Activated T-cell treated with anti-CD3 and anti-CD28 coated beads, Interleukin-2, amount 50 U/mL, for 72 hours (primary cell): ENCODE results near the gene ITFG1. TPM values are rescaled to one million over a fixed set of nuclear protein-coding genes. Genes with fewer than 3 reads are reported as not detected.
"Not testable (repeated sequence)": the region's sequence is repeated elsewhere in the genome, so short reads cannot be mapped to it uniquely, and the experiment has no call there.

Experiments used
- ATAC-seq, 2 donors: fragments of 150-1000 bp; cut with Tn5 transposase; replicated peaks in 1 of 2; 2 replicates each; pipeline ENCODE4 v1.10.0; 2021; ENCODE audit warnings: moderate library complexity in 2 of 2, mild to moderate bottlenecking in 1 of 2
- DNase-seq, 2 donors: peaks; one replicate each; pipeline ENCODE4 v3.0.0; 2021 to 2022; ENCODE audit warnings: mixed read lengths in 1 of 2
- H3K27ac Mint-ChIP-seq: one replicate; pipeline ENCODE4 v1.8.0; 2022; ENCODE audit warnings: mild to moderate bottlenecking, moderate library complexity, mixed read lengths
- H3K27me3 Mint-ChIP-seq: one replicate; pipeline ENCODE4 v1.8.0; 2022; ENCODE audit warnings: low read depth, mixed read lengths
- H3K36me3 Mint-ChIP-seq, 2 donors: one replicate each; pipeline ENCODE4 v1.8.0; 2022; ENCODE audit warnings: mixed read lengths in 2 of 2, mild to moderate bottlenecking in 1 of 2; ENCODE audit not compliant: insufficient read depth in 2 of 2
- H3K4me1 Mint-ChIP-seq: one replicate; pipeline ENCODE4 v1.8.0; 2022; ENCODE audit warnings: low read depth, mixed read lengths
- H3K4me3 Mint-ChIP-seq, 2 donors: one replicate each; pipeline ENCODE4 v1.8.0; 2022; ENCODE audit warnings: mild to moderate bottlenecking in 2 of 2, mixed read lengths in 2 of 2, moderate library complexity in 2 of 2
- H3K9me3 Mint-ChIP-seq, 2 donors: one replicate each; pipeline ENCODE4 v1.8.0; 2022; ENCODE audit warnings: mixed read lengths in 2 of 2
- total RNA-seq, 2 donors: library from RNA; stranded (reverse); gene quantifications; one replicate each; pipeline ENCODE4 v1.2.3, GENCODE V29; 2022

ITFG1 gene
- total RNA-seq, 2 donors from 2014 or later: 23.4 to 27.3 TPM

DNA sequence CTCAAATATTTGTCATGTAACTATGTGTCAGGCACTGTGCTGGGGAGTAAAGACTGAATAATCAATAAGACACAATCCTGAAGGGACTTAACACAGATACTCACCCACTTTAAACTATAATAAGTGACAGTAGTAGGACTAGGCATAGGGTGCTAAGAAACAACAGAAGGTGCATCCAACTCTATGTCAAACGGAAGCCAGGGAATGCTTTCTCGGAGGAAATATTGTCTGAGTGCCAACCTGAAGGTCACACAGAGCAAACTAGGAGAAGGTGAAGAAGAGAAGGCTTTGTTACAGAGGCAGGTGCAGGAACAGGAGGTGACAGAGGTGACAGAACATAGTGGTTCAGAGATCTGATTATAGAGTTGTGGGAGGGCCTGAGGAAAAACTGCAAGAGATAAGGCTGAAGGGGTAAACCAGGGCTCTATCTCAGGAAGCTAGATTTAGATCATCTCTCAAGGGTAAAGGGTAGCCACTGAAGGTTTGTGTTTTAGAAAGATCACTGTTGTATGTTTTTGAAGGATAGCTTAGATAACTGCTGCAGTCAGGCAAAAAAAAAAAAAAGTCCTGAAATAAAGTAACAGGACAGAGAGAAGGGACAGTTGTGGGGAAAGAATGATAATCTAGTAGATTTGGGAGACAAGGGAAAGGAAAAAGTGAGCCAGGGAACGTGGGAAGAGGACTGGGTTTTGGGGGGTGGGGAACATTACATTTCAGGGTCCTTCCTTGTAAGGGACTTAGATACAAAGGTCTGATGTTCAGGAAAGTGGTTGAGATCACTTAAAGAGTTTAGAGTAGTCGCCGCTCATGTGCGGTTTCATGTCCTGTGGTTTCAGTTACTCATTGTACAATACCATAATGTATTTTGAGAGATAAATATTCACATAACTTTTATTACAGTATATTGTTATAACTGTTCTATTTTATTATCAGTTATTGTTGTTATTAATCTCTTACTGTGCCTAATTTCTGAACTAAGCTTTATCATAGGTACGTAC is 231.5 kb downstream of the ITFG1 start:
- Mint-ChIP-seq H3K4me3 (no peak overlapping the region), H3K4me1 (no peaks in the 10 kb centered on the region), H3K9me3 (peaks cover 0 to under 1% of the 10 kb centered on the region in 2 donors), H3K27me3 (no peaks in the 10 kb centered on the region), H3K36me3 (peaks cover 3 to 14% of the 10 kb centered on the region in 2 donors), H3K27ac (peak overlapping the region; percentile 56)
- no peak for ATAC-seq
- no peak for DNase-seq

DNA sequence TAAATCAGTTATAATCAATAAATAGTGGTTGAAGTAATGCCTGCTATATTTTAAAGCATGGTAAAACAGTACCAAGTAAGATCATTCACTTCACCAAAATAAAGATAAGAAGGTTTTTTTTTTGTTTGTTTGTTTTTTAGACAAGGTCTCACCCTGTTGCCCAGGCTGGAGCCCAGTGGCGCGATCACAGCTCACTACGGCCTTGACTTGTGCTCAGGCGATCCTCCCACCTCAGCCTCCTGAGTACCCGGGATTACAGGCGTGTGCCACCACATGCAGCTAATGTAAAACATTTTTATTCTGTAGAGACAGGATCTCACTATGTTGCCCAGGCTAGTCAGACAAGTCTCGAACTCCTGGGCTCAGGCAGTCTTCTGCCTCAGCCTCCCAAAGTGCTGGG is 232.6 kb downstream of the ITFG1 start:
- H3K27ac Mint-ChIP-seq: no peak overlapping the region
- ATAC-seq: no peak

DNA sequence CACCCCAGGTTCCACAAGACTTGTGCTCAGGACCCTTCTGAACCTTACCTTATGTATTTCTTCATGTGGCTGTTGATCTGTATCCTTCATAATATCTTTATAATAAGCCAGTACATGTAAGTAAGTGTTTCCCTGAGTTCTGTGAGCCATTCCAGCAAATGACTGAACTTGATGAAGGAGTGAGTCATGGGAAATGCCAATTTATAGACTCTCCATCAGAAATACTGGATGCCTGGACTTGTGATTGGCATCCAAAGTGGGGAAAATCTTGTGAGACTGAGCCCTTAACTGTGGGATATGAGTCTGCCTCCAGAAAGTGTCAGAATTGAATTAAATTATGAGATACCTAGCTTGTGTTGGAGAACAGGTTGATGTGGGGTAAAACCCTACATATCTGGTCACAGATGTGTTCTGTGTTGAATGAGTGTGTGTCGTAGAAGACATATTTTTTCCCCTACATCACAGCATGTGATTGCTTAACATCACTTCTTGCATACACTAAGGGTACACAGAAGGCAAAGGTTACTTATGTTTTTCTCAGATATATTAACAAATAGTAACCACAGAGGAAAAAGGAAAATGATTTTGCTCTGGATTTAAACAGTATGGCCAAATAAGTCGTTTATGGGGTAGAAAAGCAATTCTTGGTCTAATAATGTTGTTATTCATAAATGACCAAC is 247.0 kb downstream of the ITFG1 start:
- ATAC-seq (no peak), DNase-seq (no peak)
- Mint-ChIP-seq H3K36me3 (peaks cover 2 to 12% of the 10 kb centered on the region in 2 donors), H3K4me3 (no peak overlapping the region), H3K27ac (no peak overlapping the region), H3K27me3 (no peaks in the 10 kb centered on the region), H3K9me3 (no peaks in the 10 kb centered on the region), H3K4me1 (no peaks in the 10 kb centered on the region)

More for the DNA sequence above, 232.6 kb downstream of the ITFG1 start:
- no peak overlapping the region for H3K4me3 Mint-ChIP-seq
- no peaks in the 10 kb centered on the region for H3K27me3 Mint-ChIP-seq
- no peaks in the 10 kb centered on the region for H3K4me1 Mint-ChIP-seq
- DNase-seq: no peak
- peaks cover 2 to 3% of the 10 kb centered on the region in 2 donors for H3K9me3 Mint-ChIP-seq
- H3K36me3 Mint-ChIP-seq: peaks cover 4 to 13% of the 10 kb centered on the region in 2 donors

DNA sequence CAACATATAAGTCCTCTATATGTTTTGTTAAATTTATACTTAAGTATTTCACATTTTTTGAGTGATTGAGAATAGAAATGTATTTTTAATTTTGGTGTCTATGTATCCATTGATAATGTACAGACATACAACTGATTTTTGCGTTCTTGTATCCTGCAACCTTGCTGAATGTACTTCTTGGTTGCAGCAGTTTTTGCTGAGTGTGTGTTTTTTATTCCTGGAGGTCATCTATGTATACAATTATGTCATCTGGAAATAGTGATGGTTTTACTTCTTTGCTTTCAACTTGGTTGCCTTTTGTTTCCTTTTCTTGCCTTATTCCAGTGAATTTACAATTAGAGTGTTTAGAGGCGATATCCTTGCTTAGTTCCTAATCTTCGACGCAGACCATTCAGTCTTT is 249.6 kb downstream of the ITFG1 start:
- no peak for DNase-seq
- H3K36me3 Mint-ChIP-seq: peaks cover 2 to 6% of the 10 kb centered on the region in 2 donors
- no peaks in the 10 kb centered on the region for H3K4me1 Mint-ChIP-seq
- no peak for ATAC-seq
- no peaks in the 10 kb centered on the region for H3K9me3 Mint-ChIP-seq
- H3K27ac Mint-ChIP-seq: no peak overlapping the region
- no peaks in the 10 kb centered on the region for H3K27me3 Mint-ChIP-seq
- no peak overlapping the region for H3K4me3 Mint-ChIP-seq

DNA sequence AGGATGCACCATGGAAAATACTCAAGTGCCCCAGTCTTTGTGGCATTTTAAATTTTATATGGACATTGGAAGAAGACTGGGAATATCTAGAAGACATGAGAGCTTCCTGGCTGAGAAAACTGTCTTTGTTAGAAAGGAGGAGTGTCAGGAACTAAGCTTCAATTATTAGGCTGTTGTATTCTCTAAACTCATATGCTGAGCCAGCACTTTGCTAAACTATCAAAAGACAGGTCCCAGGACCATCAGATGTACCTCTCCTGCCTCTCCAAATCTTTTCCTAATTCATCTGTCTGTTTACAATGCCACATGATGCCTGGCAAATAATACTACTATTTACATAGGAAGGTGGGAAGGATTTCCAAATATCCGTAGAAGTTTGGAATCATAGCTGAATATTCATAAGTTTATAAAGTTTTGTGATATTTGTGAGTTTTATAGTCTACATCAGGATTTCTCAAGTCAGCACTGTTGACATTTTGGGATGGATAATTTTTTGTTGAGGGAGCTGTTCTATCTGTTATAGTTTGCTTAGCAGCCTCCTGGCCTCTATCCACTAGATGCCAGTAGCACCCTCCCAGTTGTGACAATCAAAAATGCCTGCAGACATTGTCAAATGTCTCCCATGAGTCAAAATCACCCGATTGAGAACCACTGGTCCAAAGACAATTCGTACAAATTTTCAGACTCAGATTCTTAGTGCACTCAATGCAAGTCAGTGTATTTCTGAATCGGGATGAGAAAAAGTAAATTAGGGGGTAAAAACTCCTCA is 255.9 kb downstream of the ITFG1 start:
- no peaks in the 10 kb centered on the region for H3K4me1 Mint-ChIP-seq

DNA sequence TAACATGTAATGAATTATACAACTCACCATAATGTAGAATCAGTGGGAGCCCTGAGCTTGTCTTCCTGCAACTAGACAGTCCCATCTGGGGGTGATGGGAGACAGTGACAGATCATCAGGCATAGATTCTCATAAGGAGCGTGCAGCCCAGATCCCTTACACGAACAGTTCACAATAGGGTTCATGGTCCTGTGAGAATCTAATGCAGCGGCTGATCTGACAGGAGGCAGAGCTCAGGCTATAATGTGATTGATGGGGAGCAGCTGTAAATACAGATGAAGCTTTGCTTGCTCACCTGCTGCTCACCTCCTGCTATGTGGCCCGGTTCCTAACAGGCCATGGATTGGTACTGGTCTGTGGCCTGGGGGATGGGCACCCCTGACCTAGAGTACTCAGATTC is 257.4 kb downstream of the ITFG1 start:
- H3K27ac Mint-ChIP-seq, H3K9me3 Mint-ChIP-seq, H3K4me3 Mint-ChIP-seq, H3K4me1 Mint-ChIP-seq, H3K27me3 Mint-ChIP-seq, ATAC-seq, DNase-seq, H3K36me3 Mint-ChIP-seq: not testable (repeated sequence)

More for the DNA sequence above, 255.9 kb downstream of the ITFG1 start:
- DNase-seq (no peak), ATAC-seq (no peak)
- peaks cover 0 to 1% of the 10 kb centered on the region in 2 donors for H3K36me3 Mint-ChIP-seq
- H3K27ac Mint-ChIP-seq: no peak overlapping the region
- H3K27me3 Mint-ChIP-seq: no peaks in the 10 kb centered on the region
- H3K9me3 Mint-ChIP-seq: no peaks in the 10 kb centered on the region
- H3K4me3 Mint-ChIP-seq: no peak overlapping the region

DNA sequence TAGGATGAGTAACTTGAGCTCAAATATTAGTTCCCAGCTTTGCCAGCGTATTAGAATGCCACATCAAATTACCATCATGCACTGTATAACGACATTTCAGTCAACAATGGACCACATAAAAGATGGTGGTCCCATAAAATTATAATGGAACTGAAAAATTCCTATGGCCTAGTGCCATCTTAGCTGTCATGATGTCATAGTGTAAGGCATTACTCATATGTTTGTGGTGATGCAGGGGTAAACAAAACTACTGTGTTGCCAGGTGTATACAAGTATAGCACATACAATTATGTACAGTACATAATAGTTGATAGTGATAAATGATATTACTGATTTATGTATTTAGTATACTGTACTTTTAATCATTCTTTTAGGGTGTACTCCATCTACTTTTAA is 262.7 kb downstream of the ITFG1 start:
- H3K27ac Mint-ChIP-seq: no peak overlapping the region
- H3K36me3 Mint-ChIP-seq: peaks cover 0 to 3% of the 10 kb centered on the region in 2 donors
- no peaks in the 10 kb centered on the region for H3K27me3 Mint-ChIP-seq
- H3K4me1 Mint-ChIP-seq: no peaks in the 10 kb centered on the region
- H3K9me3 Mint-ChIP-seq: no peaks in the 10 kb centered on the region
- H3K4me3 Mint-ChIP-seq: no peak overlapping the region
- DNase-seq: no peak
- no peak for ATAC-seq

DNA sequence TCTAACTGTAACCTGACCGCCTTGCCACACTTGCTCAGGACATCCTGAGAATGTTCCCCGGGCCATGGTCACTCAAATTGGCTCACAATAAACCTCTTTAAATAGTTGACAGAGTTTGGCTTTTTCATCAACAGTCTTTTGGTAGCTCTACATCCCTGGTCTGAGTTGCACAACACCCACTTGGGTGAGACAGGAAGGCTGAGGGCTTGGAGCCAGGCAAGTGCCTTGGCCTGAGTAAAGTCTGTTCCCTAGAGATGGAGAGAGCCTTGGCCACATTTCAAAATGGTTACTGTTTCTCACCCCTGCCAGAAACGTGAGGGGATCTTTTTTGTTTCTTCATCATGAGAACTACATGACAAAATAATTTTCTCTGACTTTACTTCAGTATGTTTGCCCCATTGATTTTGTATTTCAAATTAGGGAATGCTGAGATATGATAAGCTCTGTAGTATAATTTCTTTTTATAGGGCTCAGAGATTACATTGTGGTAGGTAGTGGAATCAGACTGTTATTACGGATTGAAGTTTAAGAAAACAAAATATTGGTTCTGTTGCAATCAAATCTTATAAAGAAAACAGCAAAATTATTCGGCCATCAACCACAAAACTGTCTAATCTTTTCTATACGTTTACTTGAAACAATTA is 263.2 kb downstream of the ITFG1 start:
- no peak overlapping the region for H3K27ac Mint-ChIP-seq
- no peak overlapping the region for H3K4me3 Mint-ChIP-seq
- ATAC-seq: no peak

DNA sequence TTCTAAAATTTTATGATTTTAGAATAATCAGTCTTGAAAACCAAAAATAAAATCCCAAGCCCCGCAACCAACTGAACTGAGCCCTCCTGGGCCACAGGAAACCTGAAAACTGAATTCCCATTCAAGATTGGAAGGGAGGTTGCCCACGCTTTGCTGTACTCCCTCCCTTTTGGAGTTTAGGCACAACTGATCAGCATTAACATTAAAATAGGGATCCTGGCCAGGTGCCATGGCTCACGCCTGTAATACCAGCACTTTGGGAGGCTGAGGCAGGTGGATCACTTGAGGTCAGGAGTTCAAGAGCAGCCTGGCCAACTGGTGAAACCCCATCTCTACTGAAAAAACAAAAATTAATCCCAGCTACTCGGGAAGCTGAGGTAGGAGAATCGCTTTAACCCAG is 264.4 kb downstream of the ITFG1 start:
- peaks cover 0 to 2% of the 10 kb centered on the region in 2 donors for H3K9me3 Mint-ChIP-seq
- DNase-seq (no peak), ATAC-seq (no peak)
- peaks cover 3 to 4% of the 10 kb centered on the region in 2 donors for H3K36me3 Mint-ChIP-seq
- H3K27me3 Mint-ChIP-seq: no peaks in the 10 kb centered on the region
- no peak overlapping the region for H3K4me3 Mint-ChIP-seq
- H3K27ac Mint-ChIP-seq: no peak overlapping the region
- H3K4me1 Mint-ChIP-seq: no peaks in the 10 kb centered on the region

More for the DNA sequence above, 263.2 kb downstream of the ITFG1 start:
- Mint-ChIP-seq H3K4me1 (no peaks in the 10 kb centered on the region), H3K27me3 (no peaks in the 10 kb centered on the region), H3K9me3 (no peaks in the 10 kb centered on the region), H3K36me3 (peaks cover 0 to 4% of the 10 kb centered on the region in 2 donors)
- no peak for DNase-seq

DNA sequence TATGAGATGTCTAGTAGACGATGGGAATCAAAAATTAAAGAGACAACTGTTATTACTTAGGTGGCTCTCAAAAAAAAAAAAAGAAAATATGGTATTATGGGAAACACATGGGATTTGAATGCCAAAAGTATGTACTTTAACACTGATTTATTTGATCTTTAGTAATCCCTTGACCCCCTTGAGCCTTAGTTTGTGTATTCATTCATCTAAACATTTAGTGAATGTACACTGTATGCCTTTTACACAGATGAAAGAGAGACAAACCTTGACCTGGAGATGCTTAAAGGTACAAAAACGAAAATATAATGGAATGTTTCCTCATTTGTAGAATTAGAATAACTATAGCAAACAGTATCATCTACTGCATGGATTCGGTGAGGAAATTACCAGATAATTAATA is 278.5 kb downstream of the ITFG1 start:
- Mint-ChIP-seq H3K27ac (no peak overlapping the region), H3K4me1 (no peaks in the 10 kb centered on the region), H3K36me3 (peaks cover 1 to 14% of the 10 kb centered on the region in 2 donors), H3K9me3 (peaks cover 0 to 1% of the 10 kb centered on the region in 2 donors), H3K4me3 (no peak overlapping the region), H3K27me3 (no peaks in the 10 kb centered on the region)
- DNase-seq (no peak), ATAC-seq (no peak)

DNA sequence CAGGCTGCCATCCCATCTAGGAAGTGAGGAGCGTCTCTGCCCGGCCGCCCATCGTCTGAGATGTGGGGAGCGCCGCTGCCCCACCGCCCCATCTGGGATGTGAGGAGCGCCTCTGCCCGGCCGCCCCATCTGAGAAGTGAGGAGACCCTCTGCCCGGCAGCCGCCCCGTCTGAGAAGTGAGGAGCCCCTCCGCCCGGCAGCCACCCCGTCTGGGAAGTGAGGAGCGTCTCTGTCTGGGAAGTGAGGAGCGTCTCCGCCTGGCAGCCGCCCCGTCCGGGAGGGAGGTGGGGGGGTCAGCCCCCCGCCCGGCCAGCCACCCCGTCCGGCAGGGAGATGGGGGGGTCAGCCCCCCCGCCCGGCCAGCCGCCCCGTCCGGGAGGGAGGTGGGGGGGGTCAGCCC is 279.8 kb downstream of the ITFG1 start:
- not testable (repeated sequence) for ATAC-seq, H3K4me1 Mint-ChIP-seq, H3K27ac Mint-ChIP-seq, DNase-seq, H3K9me3 Mint-ChIP-seq, H3K27me3 Mint-ChIP-seq, H3K4me3 Mint-ChIP-seq
- H3K36me3 Mint-ChIP-seq: peaks cover 1 to 14% of the 10 kb centered on the region in 2 donors

DNA sequence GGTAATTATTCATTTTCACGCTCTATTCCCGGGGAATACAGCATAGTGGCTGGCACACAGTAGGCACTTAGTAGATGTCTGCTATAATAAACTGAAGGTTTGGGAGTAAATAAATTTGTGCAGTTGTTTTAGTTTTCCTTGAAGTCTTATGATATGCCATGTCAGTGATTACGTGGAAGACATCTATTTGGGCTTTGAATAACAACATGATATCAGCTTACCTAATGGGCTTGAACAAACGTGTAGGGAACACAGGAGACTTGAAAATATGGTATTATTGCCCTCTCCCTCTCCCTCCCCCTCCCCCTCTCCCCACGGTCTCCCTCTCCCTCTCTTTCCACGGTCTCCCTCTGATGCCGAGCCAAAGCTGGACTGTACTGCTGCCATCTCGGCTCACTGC is 280.8 kb downstream of the ITFG1 start:
- H3K36me3 Mint-ChIP-seq: peaks cover 0 to 12% of the 10 kb centered on the region in 2 donors
- no peak for ATAC-seq
- H3K27ac Mint-ChIP-seq: no peak overlapping the region
- no peak for DNase-seq
- no peak overlapping the region for H3K4me3 Mint-ChIP-seq
- no peaks in the 10 kb centered on the region for H3K27me3 Mint-ChIP-seq
- H3K9me3 Mint-ChIP-seq: no peaks in the 10 kb centered on the region
- H3K4me1 Mint-ChIP-seq: no peaks in the 10 kb centered on the region
